Measurements from ENCODE around the gene PHF8.

PHF8 gene

DNA sequence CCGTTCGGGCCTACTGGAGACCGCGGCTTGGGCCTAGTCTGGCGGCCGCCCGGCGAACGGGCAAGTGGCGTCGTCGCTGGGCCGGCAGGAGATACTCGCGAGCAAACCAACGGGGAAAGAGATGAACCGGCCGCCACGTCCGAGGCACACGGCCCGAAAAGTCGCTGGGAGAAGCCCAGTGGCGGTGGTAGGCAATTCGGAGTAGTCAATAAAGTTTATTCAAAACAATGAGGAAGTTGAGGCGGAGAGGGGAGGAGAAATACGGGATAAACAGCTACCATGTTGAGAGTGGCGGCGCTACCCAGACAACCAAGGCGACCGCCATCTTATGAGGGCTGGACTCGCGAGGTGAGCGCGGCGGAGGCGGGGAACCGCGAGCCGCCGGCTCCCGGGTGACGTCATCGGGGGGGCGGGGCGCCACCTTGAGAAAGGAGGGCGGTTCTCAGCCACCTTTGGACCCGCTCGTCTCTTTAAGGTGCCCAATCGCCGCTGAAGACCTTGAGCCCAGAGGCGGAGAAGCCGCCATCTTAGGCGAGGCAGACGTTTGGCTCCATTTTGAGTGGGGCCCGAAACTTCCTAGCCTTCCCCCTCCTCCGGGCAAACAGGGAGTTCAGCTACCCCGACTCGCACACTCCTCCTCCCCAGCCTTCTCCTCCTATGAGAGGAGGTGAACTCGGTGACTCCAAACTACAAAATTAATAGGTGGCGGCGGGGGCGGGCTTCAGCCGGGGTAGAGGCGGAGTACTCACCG, at the start of gene PHF8:
Gene PHF8 (minus strand): TSS at position 348 of the 751 bp plus-strand sequence. CDS start 1,745 bp downstream, outside the sequence.
- DNase-seq = peak; percentile 89

DNA sequence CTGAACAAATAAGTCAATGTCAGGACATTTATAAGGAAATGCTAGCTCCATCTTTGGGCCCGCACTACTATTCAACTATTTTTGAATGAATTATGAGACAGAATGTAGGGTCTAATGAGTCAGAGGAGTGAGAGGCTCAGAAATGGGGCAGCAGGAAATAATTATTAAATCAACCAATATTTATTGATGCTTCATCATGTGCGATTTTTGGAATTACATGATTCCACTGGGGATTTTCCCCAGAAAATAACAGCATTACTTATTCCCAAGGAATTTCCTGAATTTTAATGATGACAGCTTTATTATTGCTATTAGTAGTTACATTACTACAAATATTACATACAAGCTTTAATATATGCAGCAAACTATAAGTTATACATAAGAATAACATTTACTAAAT, 49.3 kb upstream of the PHF8 start:
- no peak for DNase-seq

DNA sequence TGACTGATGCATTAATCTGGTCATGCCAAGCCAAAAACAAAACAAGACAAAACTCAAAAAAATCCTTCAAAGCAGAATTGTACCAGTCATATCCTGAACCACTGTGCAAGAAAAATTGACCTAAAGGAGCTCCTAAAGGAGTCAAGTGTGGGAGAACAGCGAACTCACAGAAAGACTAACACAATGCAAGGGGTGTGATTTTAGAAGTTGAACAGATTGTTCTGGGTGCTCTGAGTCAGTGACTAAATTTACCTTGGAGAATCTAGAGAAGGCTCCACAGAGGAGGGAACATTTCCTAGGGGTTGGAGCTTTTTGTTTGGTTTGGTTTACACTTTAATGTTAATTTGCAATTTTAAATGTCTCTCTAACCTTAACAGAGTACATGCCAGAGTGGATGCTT, 48.9 kb upstream of the PHF8 start:
- no peak for DNase-seq

DNA sequence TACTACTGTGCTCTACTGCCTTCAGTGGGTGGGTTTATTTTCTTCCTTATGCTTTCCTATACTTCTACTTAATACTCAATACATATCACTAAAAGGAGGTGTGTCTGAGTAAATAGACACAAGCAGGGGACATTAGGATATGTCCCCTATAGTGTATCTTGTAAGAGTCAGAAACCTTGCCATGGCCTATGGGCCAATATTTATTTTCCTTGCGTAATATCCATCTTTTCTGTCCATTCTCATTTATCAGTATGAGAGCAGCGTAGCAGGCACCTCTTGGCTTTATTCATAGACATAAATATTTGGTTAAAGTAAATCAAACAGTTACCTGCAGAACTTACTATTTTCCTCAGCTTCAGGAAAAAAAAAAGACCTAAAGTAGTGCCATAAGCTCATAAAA, 46.6 kb upstream of the PHF8 start:
- DNase-seq = no peak

DNA sequence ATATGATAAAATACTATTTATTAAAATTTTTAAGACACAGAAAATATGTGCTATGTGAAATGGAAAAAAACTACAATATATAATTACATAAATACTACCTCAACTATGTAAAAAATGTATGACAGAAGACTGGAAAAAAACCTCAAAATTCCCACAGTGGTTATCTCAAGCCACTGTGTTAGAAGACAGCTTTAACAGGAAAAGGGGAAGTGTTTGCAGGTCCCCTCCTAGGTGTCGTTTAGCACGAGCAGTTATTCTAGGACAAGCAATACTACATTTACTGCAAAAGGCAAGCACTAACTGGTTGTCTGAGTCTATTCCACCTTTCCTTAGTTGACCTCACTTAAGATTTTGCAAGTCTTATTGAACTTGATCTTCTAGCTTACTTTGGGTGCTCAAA, 44.9 kb upstream of the PHF8 start:
- no peak for DNase-seq

DNA sequence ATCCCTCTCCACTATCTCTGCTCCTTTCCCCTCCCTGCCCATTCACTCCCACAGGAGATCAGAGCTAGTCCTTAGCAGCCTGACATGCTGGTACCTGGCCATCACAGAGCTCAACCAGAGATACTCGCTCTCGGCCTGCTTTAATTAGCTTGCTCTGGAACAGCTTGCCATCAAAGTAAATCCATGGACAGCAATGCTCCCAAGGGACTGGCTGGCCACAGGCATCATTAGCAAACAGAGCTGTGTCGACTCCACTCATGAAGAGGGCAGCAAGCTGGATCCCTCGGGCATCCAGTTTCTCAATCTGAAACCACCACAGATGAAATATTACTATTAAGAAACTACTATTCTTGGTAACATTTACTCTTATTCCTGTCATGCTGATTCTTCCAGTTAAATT, 43.4 kb upstream of the PHF8 start:
- no peak for DNase-seq

DNA sequence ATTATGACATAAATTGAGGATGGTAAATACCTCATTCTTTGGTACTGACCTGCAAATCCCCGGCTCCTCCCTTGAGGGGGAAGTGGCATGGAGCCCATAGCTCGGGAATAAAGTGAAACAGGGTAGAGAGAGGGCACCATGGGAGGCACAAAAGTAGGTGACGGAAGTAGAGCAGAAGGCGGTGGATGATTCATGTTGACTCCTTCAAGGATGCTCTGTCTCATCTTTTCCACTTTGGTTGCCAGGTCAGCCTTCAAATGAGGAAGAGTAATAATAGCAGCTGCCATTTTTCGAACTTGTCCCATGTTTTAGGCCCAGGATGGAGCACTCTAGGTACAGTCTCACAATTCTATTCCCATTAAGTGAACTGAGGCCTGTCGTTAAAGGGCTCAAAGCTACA, 41.4 kb upstream of the PHF8 start:
- DNase-seq = no peak

DNA sequence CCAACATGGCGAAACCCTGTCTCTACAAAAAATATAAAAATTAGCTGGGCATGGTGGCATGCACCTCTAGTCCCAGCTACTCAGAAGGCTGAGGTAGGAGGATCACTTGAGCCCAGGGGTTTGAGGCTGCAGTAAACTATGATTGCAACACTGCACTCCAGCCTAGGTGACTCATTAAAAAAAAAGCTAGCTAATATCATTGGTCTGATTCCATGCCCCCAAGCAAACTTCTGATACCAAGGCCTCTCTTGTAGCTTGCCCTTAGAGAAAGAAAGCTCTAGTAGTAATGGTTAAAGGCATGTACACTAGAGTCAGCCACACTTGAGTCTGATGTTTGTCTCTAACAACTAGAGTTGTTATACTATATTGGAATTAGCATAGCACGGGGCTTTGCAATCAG, 32.6 kb upstream of the PHF8 start:
- DNase-seq = no peak

DNA sequence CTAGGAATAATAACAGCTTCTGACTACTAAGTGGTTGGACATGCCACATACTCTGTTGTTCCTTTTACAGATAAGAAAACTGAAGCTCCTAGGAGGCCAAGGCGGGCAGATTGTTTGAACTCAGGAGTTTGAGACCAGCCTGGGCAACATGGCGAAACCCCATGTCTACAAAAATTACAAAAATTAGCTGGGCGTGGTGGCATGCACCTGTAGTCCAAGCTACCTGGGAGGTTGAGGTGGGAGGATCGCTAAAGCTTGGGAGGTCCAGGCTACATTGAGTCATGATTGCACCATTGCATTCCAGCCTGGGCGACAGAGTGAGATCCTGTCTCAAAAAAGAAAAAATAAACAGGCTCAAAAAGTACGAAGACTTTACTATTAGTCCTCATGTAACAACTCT, 30.6 kb upstream of the PHF8 start:
- DNase-seq = no peak

DNA sequence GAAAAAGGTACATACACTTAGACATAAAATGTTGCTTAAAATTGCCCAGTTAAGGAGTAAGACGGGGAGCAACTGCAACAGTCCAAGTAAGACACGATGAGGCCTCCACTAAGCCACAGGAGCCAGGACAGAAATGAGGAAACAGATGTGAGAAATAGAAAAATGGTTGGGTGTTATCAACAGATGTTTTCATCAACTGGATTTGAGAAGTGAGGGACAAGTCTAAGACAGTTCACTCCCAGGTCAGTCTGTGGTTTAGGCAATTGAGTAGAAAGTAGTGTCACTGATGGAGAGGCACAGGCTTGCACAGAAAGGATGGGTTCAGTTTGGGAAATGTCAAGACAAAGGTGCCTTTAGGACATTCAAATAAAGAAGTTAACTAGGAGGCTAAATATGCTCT, 23.5 kb upstream of the PHF8 start:
- DNase-seq = no peak

DNA sequence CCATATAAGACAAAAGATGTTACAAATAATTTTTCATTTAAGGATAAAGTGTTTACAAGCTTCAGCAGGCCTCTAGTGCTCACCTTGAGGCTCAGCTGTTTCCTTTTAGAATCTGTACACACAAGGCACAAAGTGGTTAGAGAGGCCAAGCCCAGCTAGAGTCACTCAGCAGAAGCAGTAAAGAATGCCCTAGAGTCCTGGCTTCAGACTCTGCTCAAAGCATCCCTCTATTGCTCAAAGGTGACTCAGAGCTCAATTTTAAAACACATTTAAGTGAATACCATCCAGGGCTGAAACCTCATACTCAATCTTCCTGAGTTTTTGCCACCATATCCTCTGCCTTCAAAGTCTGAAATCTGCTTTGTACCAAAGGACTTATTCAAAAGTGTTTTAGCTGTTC, 22.6 kb upstream of the PHF8 start:
- no peak for DNase-seq

DNA sequence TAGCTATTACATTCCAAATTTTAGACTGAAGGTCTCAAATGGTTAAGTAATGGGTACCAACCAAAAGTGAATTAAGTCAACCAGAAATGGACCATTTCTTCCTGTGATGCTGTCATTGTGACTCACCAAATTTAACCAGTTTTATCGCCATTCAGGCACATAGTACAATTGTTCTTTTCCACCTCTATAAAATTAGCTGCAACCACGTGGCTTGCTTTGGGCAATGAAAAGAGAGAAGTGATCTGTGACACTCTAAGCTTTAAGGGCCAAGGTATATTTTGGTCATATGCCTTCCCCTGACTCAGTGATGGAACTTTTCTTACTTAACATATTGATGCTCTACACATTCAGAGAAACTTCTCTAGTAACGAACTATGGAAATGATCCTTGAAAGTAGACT, 20.3 kb upstream of the PHF8 start:
- no peak for DNase-seq

DNA sequence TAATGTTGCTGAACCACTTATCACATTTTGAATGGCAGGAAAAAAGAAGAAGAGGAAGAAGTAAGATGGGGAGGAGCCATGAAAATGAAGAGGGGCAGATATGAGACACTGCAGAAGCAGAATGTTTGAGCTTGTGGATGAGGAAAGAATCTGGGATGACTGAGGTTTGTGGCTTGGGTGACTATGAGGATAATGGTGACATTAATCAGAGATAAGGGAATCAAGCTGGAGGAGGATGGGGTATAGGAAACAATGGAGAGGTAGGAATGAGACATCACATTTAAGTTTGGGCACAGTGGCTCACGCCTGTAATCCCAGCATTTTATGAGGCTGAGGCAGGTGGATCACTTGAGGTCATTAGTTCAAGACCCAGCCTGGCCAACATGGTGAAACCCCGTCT, 19.1 kb upstream of the PHF8 start:
- DNase-seq = no peak

DNA sequence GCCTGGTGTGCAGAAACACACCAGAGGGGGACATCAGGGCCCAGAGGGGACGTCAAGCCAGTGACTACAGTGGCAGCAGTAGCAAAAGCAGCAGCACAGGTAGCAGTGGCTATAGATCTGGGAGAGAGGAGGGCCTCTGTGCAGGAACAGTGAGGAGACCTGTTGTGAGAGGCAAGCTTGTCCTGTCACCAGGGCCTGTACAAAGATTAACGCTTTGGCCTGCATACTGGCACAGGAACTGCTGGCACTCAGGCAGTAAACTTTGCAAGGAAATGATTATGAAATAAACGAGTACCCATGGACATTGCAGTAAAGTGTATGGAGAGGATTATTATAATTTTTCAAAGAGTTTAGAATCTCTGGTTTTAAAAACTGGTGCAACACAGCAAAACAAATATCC, 5.5 kb upstream of the PHF8 start:
- no peak for DNase-seq

DNA sequence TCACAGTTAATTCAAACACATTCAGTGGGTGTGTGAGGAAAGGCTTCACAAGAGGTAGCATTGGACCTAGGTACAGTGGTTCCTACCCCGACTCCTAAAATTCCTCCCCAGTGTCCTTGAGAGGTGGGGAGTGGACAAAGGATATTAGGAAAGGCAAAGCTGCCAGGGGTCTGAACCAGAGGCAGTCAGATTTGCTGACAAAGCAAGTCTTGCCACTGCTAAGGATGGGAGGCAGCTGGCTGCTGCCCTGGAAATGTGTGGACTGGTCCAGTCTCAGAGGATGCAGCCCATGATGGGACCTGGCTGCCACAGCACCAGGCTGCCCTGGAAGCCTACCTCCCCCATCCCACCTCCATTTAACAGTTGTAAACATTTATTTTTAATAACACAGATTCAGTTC, 4.1 kb upstream of the PHF8 start:
- no peak for DNase-seq

DNA sequence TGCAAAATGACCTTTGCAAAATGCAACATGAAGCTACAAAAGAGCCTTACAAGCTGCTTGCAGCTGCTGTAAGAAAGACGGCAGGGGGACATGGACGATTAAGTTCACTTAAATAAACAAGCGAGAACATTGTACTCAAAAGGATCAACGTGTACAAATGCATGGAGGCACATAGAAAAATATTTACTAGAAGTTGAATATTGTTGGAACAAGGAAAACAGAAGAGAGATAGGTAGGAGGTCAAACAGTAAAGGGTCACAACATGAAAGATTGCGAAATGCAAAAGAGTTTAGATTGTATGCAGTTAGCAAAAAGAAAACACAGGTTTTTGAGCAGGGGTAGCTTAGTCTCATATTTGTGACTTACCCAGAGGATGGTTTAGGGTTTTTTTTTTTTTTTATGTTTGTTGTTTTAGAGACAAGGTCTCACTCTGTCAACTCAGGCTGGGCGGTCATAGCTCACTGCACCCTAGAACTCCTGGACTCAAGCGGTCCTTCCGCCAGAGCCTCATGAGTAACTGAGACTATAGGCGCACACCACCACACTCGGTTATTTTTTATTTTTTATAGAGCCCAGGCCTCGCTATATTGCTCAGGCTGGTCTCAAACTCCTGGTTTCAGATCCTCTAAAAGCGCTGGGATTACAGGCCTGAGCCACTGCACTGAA, 1.4 kb upstream of the PHF8 start:
- DNase-seq = peak; percentile 39

DNA sequence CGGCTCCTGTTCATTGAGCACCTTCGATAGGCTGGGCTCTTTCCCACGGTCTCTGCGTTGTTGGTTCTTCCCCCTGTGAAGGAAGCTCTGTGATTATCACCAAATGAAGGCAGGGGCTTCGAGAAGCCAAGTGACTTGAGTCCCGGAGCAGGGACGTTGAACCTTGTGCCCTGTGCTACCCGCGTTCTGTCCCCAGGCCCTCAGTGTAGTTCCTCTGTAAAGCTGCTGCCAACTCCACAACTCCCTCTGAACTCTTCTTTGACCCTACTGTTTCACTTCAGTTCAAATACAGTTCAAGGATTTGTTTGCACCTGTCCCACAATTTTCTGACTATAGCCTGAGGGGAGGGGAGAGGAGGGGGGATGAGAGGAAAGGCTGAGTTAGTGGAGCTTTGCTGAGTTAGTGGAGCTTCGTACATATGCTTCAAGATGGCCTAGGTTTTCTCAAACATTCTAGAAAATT, 635 bp upstream of the PHF8 start:
- DNase-seq = peak; percentile 55

DNA sequence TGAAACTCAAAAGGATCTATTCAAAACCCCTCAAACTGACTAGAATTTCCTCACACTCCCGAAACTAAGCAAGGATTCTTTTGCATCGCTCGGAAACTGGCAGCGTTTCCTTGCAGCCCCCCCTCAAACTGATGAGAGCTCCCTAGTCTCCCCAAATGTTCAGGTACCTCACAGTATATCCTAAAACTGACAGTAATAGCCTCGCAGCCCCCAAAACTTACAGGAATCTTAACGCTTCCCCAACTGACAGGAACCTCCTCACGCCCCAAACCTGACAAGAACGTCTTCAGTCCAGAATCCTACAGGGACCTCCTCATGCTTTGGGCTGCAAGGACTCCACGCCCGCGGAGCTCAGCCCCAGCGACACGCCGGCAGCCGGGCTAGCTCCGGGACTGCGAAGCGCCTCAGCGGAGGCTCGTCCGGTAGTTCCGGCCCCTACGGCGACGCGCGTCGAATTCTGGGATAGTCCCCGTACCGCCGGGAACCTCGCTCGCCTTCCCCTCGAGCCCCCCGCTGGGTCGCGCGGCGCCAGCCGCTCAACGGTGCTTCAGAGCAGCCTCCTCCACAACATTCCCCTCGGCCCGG, 640 bp downstream of the PHF8 start:
- peak; percentile 34 for DNase-seq

DNA sequence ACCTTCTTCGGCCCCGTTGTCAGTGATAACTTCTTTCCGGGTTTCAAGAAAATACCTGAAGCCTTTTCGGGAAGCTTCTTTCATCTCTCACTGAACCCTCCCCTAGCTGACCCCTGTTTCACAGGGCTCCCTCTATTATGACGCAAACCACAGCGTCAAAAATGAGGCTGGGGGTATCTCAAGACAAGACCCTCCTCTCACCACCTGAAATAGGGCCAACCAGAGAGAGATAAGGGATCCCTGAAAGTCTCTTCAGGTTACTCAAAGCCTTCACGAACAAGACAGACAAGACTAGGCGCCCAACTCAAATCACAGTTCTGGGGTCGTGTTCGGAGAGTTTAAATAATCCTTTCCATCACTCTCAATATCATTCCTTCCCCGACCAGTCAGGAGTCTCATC, 1.2 kb downstream of the PHF8 start:
- DNase-seq = no peak

DNA sequence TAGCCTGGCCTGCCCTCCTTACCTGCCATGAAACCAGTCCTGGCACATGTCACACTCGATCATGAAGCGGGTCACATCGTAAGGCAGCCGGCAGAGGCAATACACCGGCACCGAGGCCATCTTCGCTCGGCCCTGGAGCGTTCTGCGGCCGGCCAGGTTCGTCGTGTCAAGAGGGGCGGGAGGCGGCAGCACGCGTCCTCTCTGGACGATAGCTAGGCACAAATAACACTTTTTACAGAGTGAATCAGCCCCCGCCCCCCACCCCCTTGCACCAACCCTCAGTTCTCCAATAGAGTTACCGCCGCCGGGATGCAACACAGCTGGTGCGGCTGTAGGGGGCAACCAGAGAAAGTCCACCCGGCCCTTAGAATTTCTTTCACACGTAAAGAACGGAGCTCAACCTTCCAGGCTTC, 1.7 kb downstream of the PHF8 start:
- peak; percentile 13 for DNase-seq

DNA sequence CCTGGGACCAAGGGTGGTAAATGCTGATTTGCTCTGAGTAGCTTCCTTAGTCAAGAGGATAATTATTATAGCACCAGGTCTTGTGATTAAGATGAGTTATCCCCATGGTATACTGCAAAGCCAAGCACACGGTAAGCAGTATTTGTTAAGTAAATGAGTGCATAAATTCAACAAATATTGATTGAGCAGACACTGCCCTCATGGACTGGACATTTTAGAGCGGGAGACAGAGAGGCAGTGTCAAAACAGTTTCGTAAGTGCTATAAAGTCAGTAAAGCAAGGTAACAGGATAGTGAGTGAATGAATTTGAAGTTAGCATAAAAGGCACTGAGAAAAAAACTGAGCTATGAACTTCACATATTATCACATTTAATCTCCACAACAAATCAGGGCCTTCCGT, 13.9 kb downstream of the PHF8 start:
- DNase-seq = peak; percentile 82

DNA sequence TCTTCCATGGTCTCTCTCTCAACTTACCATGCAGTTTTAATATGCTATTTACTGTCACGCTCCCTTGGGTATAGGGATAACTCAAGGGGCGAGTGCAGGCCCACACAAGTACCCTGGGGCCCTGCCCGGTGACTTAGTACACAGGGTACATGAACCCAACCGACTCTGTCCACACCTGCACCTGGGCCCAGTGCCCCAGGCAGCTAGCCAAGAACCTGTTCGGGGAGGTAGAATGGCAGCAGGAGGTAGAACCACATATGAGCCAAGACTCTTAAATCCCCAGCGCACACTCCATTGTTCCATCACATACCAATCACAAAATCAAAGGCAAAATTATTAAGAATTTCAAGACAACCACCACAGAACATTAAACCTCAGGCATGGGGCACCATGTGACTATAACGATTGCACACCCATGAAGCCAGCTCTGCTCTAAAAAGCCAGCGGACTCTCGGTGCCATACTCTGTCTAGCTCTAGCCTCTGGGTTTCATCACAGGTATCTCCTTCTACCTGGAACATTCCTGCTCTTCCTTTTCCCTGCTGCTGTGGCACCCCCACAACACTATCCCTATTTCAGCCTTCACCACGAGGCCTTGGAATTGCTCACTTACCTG, 14.6 kb downstream of the PHF8 start:
- peak; percentile 68 for DNase-seq

DNA sequence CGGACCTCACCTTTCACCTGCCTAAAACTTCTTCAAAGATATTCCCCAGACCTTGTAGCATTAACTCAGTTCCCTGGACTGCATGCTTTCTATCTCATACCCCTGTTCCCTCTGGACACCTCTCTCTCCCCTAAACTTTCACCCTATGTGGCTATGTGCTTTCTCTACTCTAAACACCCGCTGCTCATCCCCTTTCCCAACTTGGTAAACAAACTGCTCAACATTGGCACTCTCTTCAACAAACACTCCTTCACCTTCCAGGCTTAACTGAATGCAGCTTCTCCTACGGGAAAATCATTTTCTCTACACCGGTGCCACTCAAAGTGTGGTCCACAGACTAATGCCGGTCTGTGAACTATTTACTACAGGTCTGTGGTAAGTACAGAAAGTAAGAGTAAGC, 19.9 kb downstream of the PHF8 start:
- DNase-seq = no peak

All from NCI-H526 treated with DMSO at 0.1 percent for 48 hours (cell line).